ENCODE results near the gene CELSR2.

GRCh38 chr1:109213345-109213823 is 36.0 kb upstream of the CELSR2 start:
- TF ChIP-seq, protein P1, sequence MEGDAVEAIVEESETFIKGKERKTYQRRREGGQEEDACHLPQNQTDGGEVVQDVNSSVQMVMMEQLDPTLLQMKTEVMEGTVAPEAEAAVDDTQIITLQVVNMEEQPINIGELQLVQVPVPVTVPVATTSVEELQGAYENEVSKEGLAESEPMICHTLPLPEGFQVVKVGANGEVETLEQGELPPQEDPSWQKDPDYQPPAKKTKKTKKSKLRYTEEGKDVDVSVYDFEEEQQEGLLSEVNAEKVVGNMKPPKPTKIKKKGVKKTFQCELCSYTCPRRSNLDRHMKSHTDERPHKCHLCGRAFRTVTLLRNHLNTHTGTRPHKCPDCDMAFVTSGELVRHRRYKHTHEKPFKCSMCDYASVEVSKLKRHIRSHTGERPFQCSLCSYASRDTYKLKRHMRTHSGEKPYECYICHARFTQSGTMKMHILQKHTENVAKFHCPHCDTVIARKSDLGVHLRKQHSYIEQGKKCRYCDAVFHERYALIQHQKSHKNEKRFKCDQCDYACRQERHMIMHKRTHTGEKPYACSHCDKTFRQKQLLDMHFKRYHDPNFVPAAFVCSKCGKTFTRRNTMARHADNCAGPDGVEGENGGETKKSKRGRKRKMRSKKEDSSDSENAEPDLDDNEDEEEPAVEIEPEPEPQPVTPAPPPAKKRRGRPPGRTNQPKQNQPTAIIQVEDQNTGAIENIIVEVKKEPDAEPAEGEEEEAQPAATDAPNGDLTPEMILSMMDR (conservative IDR thresholded peaks at IDR 0.05; ENCODE audit: low read depth, low read length): no peak
- TF ChIP-seq EZH2 (IDR thresholded peaks at IDR 0.05; ENCODE audit: borderline replicate concordance, low read depth, low read length, poor library complexity, severe bottlenecking): no peak
